HL-60/S4 treated with phorbol 12-myristate 13-acetate at 8.2 ng/mL for 4 days and 3 days (cell line): Measurements from ENCODE around the gene NOTCH3.

Source experiments
- in situ Hi-C: fragments of 300-500 bp; cut with MboI; formaldehyde crosslinking; loops from 2 replicates; pipeline ENCODE4 v1.15.0; 2022; ENCODE audit warnings: low sequenced_read_pairs

NOTCH3 gene

GRCh38 chr19:15200553-15201364, at the start of gene NOTCH3:
Gene NOTCH3 (minus strand): TSS chr19:15200995. CDS start chr19:15200905, 90 bp downstream.
- in situ Hi-C loops: no loop called here

- in situ Hi-C loops: loop anchor here (10.0 kb wide), 1 partner anchor 66 kb away; no protein-coding TSS in a partner anchor
Observed at GRCh38 chr19:15250640-15250993, 49.8 kb upstream of the NOTCH3 start.

- in situ Hi-C loops: loop anchor here (10.0 kb wide), 1 partner anchor 65 kb away; no protein-coding TSS in a partner anchor
Observed at GRCh38 chr19:15249972-15250639, 49.3 kb upstream of the NOTCH3 start.

- in situ Hi-C loops: no loop called here
Observed at GRCh38 chr19:15249528-15249874, 48.7 kb upstream of the NOTCH3 start.

- in situ Hi-C loops: no loop called here
Observed at GRCh38 chr19:15248648-15249527, 48.1 kb upstream of the NOTCH3 start.

GRCh38 chr19:15248106-15248505, 47.3 kb upstream of the NOTCH3 start:
- in situ Hi-C loops: no loop called here

- in situ Hi-C loops: no loop called here
Observed at GRCh38 chr19:15247107-15248014, 46.6 kb upstream of the NOTCH3 start.

GRCh38 chr19:15246198-15246481, 45.3 kb upstream of the NOTCH3 start:
- in situ Hi-C loops: no loop called here

- in situ Hi-C loops: no loop called here
Observed at GRCh38 chr19:15245370-15246197, 44.8 kb upstream of the NOTCH3 start.

GRCh38 chr19:15244808-15245207, 44.0 kb upstream of the NOTCH3 start:
- in situ Hi-C loops: no loop called here

GRCh38 chr19:15244106-15244803, 43.5 kb upstream of the NOTCH3 start:
- in situ Hi-C loops: no loop called here

GRCh38 chr19:15243236-15243957, 42.6 kb upstream of the NOTCH3 start:
- in situ Hi-C loops: no loop called here

GRCh38 chr19:15241259-15241910, 40.6 kb upstream of the NOTCH3 start:
- in situ Hi-C loops: no loop called here

GRCh38 chr19:15240515-15240914, 39.7 kb upstream of the NOTCH3 start:
- in situ Hi-C loops: no loop called here

- in situ Hi-C loops: no loop called here
Observed at GRCh38 chr19:15239337-15239949, 38.6 kb upstream of the NOTCH3 start.

GRCh38 chr19:15238639-15239155, 37.9 kb upstream of the NOTCH3 start:
- in situ Hi-C loops: no loop called here
